ENCODE data around the gene GINS2. TPM values are rescaled to one million over a fixed set of nuclear protein-coding genes. Genes with fewer than 3 reads are reported as not detected.

Gene GINS2
- total RNA-seq, 1 experiment from 2014 or later: 71.9 TPM

- no TSS peak for BruUV-seq (replicated peaks)
- DNase-seq (ENCODE audit: low spot score): no peak
- intact Hi-C loops (cut with micrococcal nuclease; ENCODE audit: unreplicated experiment): no loop called here
- no peaks in the 10 kb centered on the region for H3K9me3 ChIP-seq (ENCODE audit: low read depth, low read length, poor library complexity, severe bottlenecking)
- peaks cover 39% of the 10 kb centered on the region for H3K4me1 ChIP-seq (ENCODE audit: insufficient read depth, low read length, poor library complexity, severe bottlenecking)
- no peak overlapping the region for H3K4me3 ChIP-seq (ENCODE audit: low read depth, low read length, poor library complexity, severe bottlenecking)
- H3K36me3 ChIP-seq (ENCODE audit: insufficient read depth, low read length, poor library complexity, severe bottlenecking): no peaks in the 10 kb centered on the region
- no peaks in the 10 kb centered on the region for H3K27me3 ChIP-seq (replicated peaks; ENCODE audit: insufficient read depth, low read depth, low read length, poor library complexity)
- CTCF ChIA-PET: no interaction called here
- POLR2A ChIA-PET (ENCODE audit: low non-redundant PET): no interaction called here
- peak overlapping the region; percentile 16 for H3K27ac ChIP-seq (ENCODE audit: low read depth, low read length, poor library complexity, severe bottlenecking)
- TF ChIP-seq, protein P1, sequence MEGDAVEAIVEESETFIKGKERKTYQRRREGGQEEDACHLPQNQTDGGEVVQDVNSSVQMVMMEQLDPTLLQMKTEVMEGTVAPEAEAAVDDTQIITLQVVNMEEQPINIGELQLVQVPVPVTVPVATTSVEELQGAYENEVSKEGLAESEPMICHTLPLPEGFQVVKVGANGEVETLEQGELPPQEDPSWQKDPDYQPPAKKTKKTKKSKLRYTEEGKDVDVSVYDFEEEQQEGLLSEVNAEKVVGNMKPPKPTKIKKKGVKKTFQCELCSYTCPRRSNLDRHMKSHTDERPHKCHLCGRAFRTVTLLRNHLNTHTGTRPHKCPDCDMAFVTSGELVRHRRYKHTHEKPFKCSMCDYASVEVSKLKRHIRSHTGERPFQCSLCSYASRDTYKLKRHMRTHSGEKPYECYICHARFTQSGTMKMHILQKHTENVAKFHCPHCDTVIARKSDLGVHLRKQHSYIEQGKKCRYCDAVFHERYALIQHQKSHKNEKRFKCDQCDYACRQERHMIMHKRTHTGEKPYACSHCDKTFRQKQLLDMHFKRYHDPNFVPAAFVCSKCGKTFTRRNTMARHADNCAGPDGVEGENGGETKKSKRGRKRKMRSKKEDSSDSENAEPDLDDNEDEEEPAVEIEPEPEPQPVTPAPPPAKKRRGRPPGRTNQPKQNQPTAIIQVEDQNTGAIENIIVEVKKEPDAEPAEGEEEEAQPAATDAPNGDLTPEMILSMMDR (conservative IDR thresholded peaks at IDR 0.05; ENCODE audit: low read depth, low read length): no peak
- no peak for TF ChIP-seq EZH2 (IDR thresholded peaks at IDR 0.05; ENCODE audit: borderline replicate concordance, low read depth, low read length, poor library complexity, severe bottlenecking)
These were observed 49.9 kb downstream of the GINS2 start for GRCh38 chr16:85638695-85639409.

DNA sequence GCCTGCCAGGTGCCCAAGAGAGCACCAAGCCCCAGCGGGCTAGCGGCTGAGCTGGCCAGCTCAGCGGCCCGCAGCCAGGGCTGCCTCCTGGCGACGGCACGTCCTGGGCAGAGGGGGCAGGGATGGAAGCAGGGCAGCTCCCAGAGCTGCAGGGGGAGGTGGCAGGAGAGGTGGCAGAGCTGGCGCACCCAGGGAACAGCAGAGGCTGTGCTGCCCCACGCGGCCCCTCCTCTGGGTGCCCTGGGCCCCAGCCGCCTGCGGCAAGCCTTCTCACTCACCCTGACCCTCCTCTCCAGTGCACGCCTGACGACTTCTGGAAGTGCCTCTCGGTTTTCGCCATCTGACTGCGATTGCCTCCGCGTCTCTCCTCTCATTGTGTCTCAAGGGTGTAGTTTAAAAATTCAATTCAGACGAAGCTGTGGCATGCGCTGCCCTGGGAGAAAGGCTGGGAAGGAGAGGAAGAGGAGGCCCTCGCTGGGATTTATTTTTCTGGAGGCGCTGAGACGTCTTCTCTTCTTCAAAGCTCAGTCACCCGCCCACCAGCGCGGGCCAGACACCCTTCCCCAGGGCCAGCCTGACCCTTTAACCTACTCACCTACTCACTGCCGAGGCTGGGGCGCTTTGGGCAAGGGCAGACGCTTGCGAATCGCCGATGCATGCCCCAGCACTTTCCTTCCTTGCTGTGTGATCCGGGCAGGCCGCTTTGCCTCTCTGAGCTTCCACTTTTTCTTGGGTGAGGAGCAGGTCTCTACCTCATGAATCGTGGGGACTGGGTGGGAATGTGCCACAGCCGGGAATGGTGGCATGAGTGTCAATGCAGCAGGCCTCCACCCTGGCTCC, 50.7 kb downstream of the GINS2 start:
- no peak for TF ChIP-seq EZH2 (IDR thresholded peaks at IDR 0.05; ENCODE audit: borderline replicate concordance, low read depth, low read length, poor library complexity, severe bottlenecking)
- TF ChIP-seq, protein P1 (conservative IDR thresholded peaks at IDR 0.05; ENCODE audit: low read depth, low read length): no peak
- Histone ChIP-seq H3K36me3 (ENCODE audit: insufficient read depth, low read length, poor library complexity, severe bottlenecking) (no peaks in the 10 kb centered on the region), H3K27ac (ENCODE audit: low read depth, low read length, poor library complexity, severe bottlenecking) (no peak overlapping the region), H3K4me1 (ENCODE audit: insufficient read depth, low read length, poor library complexity, severe bottlenecking) (peaks cover 39% of the 10 kb centered on the region), H3K9me3 (ENCODE audit: low read depth, low read length, poor library complexity, severe bottlenecking) (no peaks in the 10 kb centered on the region), H3K4me3 (ENCODE audit: low read depth, low read length, poor library complexity, severe bottlenecking) (no peak overlapping the region), H3K27me3 (replicated peaks; ENCODE audit: insufficient read depth, low read depth, low read length, poor library complexity) (no peaks in the 10 kb centered on the region)
- ChIA-PET POLR2A (ENCODE audit: low non-redundant PET) (no interaction called here), CTCF (interaction anchor here (0.5 kb wide), 1 partner anchor 564 kb away, joined by 4 read pairs; no protein-coding TSS in a partner anchor)
- intact Hi-C loops (cut with micrococcal nuclease; ENCODE audit: unreplicated experiment): no loop called here
- BruUV-seq (replicated peaks): no TSS peak
- DNase-seq (ENCODE audit: low spot score): no peak

DNA sequence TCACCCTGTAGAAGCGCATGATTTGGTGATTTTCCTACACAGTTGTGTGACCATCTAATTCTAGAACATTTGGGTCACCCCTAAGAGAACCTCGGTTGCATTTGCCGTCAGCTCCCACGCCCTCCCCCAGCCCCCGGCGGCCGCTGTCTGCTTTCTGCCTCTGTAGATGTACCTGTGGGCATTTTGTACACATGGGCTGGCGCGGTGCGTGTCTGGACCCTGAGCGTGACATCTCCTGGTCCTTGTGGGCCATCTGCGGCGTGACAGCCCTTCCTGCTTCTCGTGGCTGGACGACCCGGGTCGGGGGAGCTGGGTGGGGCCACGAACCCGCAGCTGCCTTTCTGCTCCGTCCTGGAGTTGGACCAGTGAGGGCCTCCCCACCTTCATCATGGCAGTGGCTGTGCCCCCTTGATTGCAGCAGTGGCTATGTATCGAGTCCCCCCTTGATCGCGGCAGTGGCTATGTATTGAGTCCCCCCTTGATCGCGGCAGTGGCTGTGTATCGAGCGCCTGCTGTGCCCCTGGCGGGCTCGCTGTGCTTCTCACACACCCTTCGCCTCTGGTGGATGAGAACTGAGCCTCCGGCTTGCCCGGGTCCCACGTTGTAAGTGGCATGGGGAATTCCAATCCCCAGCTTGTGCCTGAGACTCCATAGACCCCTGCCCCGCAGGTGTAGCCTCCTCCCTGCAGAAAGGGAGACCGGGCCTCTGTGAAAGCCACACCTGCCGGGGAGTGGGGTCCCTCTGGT, 51.5 kb downstream of the GINS2 start:
- Histone ChIP-seq H3K9me3 (ENCODE audit: low read depth, low read length, poor library complexity, severe bottlenecking) (no peaks in the 10 kb centered on the region), H3K4me1 (ENCODE audit: insufficient read depth, low read length, poor library complexity, severe bottlenecking) (peaks cover 39% of the 10 kb centered on the region), H3K27me3 (replicated peaks; ENCODE audit: insufficient read depth, low read depth, low read length, poor library complexity) (no peaks in the 10 kb centered on the region), H3K4me3 (ENCODE audit: low read depth, low read length, poor library complexity, severe bottlenecking) (no peak overlapping the region), H3K36me3 (ENCODE audit: insufficient read depth, low read length, poor library complexity, severe bottlenecking) (no peaks in the 10 kb centered on the region), H3K27ac (ENCODE audit: low read depth, low read length, poor library complexity, severe bottlenecking) (no peak overlapping the region)
- no peak for DNase-seq (ENCODE audit: low spot score)
- TF ChIP-seq, protein P1 (conservative IDR thresholded peaks at IDR 0.05; ENCODE audit: low read depth, low read length): no peak
- no peak for TF ChIP-seq EZH2 (IDR thresholded peaks at IDR 0.05; ENCODE audit: borderline replicate concordance, low read depth, low read length, poor library complexity, severe bottlenecking)
- BruUV-seq (replicated peaks): no TSS peak
- ChIA-PET CTCF (interaction anchor here (0.7 kb wide), 1 partner anchor 21 kb away, joined by 3 read pairs; no protein-coding TSS in a partner anchor), POLR2A (ENCODE audit: low non-redundant PET) (no interaction called here)
- intact Hi-C loops (cut with micrococcal nuclease; ENCODE audit: unreplicated experiment): no loop called here

All from A673 (cell line).